Measurements from ENCODE around the gene MYLK. TPM values are rescaled to one million over a fixed set of nuclear protein-coding genes. Genes with fewer than 3 reads are reported as not detected.

Gene MYLK
- total RNA-seq, 4 donors from 2014 or later, result 32.0 to 81.2 (median 61.5) TPM

DNA sequence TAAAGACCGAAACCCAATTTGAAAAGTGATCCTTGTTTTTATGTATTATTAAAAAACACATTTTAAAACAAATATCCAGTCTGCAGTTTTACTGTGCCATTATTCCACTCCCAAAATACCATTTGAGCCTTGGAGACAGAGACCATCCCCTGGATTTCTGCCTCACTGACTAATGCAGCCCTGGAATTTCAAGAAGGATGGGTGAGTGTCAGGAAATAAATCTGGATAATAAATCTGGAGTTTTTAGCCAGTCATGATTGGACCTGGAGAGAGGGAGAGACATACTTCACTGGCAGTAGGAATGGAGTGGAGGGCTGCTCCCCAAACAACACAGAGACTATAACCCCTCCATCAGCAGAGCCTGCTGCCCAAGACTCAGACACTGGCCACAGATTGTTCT is 123.3 kb downstream of the MYLK start:
- no peaks in the 10 kb centered on the region for H3K36me3 ChIP-seq
- peaks cover 0 to 18% (median 0%) of the 10 kb centered on the region in 4 donors for H3K4me1 ChIP-seq
- TF ChIP-seq EP300 (IDR thresholded peaks at IDR 0.05) (no peak), POLR2A (IDR thresholded peaks at IDR 0.05) (no peak)
- TF ChIP-seq, protein P1, sequence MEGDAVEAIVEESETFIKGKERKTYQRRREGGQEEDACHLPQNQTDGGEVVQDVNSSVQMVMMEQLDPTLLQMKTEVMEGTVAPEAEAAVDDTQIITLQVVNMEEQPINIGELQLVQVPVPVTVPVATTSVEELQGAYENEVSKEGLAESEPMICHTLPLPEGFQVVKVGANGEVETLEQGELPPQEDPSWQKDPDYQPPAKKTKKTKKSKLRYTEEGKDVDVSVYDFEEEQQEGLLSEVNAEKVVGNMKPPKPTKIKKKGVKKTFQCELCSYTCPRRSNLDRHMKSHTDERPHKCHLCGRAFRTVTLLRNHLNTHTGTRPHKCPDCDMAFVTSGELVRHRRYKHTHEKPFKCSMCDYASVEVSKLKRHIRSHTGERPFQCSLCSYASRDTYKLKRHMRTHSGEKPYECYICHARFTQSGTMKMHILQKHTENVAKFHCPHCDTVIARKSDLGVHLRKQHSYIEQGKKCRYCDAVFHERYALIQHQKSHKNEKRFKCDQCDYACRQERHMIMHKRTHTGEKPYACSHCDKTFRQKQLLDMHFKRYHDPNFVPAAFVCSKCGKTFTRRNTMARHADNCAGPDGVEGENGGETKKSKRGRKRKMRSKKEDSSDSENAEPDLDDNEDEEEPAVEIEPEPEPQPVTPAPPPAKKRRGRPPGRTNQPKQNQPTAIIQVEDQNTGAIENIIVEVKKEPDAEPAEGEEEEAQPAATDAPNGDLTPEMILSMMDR (IDR thresholded peaks at IDR 0.05), result no peak
- H3K4me3 ChIP-seq, result no peak overlapping the region
- no peak for DNase-seq (ENCODE audit: low spot score in 2 of 2)
- no peaks in the 10 kb centered on the region for H3K9me3 ChIP-seq
- WGBS, 2 donors, result 85 to 91% methylated on average over 1 of the region's 1 CpG
- no peaks in the 10 kb centered on the region for H3K27me3 ChIP-seq
- no peak overlapping the region for H3K27ac ChIP-seq

DNA sequence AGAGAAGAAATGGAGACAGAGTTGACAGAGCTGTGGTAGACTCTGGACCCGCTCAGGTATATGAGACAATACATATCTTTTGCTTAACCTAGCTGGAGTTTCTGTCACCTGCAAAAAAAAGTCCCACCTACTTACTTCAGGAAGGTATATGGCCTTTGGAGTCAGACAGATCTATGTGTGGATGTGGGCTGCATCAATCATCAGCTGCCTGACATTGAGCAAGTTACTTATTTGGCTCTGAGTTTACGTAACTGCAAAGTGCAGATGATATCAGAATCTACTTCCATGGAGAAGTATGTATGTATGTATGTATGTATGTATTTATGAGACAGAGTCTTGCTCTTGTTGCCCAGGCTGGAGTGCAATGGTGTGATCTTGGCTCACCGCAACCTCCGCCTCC is 124.3 kb downstream of the MYLK start:
- no peak for DNase-seq (ENCODE audit: low spot score in 2 of 2)
- no peaks in the 10 kb centered on the region for H3K36me3 ChIP-seq
- no peaks in the 10 kb centered on the region for H3K9me3 ChIP-seq
- TF ChIP-seq, protein P1 (IDR thresholded peaks at IDR 0.05), result no peak
- TF ChIP-seq EP300 (IDR thresholded peaks at IDR 0.05) (no peak), POLR2A (IDR thresholded peaks at IDR 0.05) (no peak)
- H3K4me3 ChIP-seq, result no peak overlapping the region
- 95 to 98% methylated on average over 4 of the region's 4 CpGs for WGBS, 2 donors
- no peaks in the 10 kb centered on the region for H3K27me3 ChIP-seq
- H3K27ac ChIP-seq, result no peak overlapping the region
- peaks cover 0 to 18% (median 0%) of the 10 kb centered on the region in 4 donors for H3K4me1 ChIP-seq

- WGBS, 2 donors, result 38 to 54% methylated on average over 3 of the region's 3 CpGs
- H3K27ac ChIP-seq, result no peak overlapping the region
- peaks cover 0 to 18% (median 0%) of the 10 kb centered on the region in 4 donors for H3K4me1 ChIP-seq
- no peak overlapping the region for H3K4me3 ChIP-seq
- H3K36me3 ChIP-seq, result no peaks in the 10 kb centered on the region
- TF ChIP-seq POLR2A (IDR thresholded peaks at IDR 0.05) (no peak), EP300 (IDR thresholded peaks at IDR 0.05) (no peak)
- TF ChIP-seq, protein P1 (IDR thresholded peaks at IDR 0.05), result no peak
- DNase-seq (ENCODE audit: low spot score in 2 of 2), result no peak
- no peaks in the 10 kb centered on the region for H3K27me3 ChIP-seq
- H3K9me3 ChIP-seq, result no peaks in the 10 kb centered on the region
Measured at GRCh38 chr3:123759311-123759710, 124.8 kb downstream of the MYLK start.

DNA sequence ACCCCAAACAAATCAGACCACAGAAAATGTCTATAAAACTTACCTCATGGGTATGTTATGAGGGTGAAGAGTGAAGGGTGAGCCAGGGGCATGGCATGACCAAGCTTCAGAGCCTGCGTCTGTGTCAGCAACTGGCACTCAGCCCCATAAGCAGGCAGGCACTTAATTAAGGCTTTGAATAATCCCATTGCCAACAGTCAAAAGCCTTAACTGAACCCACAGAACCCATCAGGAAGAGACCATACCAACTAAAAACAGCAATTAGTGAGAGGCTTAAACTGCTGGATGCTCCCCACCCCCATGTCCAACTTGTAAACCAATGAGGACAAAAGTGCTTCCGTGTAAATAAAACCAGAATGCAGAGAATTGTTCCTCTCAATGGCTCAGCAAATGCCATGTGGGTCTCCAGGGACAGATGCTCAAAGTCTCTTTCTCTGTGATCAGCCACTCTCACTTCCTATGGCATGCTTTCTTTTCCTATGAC is 126.0 kb downstream of the MYLK start:
- no peak for DNase-seq (ENCODE audit: low spot score in 2 of 2)
- no peak overlapping the region for H3K27ac ChIP-seq
- H3K4me3 ChIP-seq, result no peak overlapping the region
- no peaks in the 10 kb centered on the region for H3K36me3 ChIP-seq
- WGBS, 2 donors, result 21 to 25% methylated on average over 2 of the region's 2 CpGs
- TF ChIP-seq, protein P1 (IDR thresholded peaks at IDR 0.05), result no peak
- TF ChIP-seq EP300 (IDR thresholded peaks at IDR 0.05), result no peak
- TF ChIP-seq POLR2A (IDR thresholded peaks at IDR 0.05), result no peak
- no peaks in the 10 kb centered on the region for H3K27me3 ChIP-seq
- H3K9me3 ChIP-seq, result no peaks in the 10 kb centered on the region
- H3K4me1 ChIP-seq, result peaks cover 0 to 18% (median 0%) of the 10 kb centered on the region in 4 donors

DNA sequence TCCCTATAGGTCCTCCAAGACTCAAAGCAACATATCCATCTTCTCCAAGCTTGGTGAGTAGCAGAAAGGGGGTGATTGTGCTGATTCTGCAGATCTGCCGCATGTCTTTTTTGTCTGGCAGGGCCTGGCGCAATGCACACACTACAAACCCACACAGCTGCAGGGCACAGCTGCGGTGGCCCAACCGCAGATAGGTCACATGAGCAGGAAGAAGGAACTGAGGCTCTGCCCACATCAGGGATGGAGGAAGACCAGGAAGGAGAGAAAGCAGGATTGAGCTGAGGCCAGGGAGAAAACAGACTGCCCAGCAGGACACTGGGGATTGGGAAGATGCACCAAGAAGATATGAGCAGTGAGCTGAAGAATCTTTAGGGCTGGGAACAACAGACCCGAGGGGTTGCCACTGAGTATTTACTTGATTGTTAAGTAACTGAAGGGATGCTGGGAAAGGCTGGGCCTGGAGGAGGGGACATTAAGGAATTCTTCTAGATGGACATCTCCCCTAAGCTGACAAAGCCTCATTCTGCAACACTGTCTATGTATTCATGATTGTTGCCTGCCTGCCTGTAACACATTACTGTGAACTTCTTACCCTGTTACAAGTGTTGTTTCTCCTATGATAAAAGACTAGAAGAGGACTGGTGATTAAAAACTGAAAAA is 126.7 kb downstream of the MYLK start:
- Histone ChIP-seq H3K4me3 (no peak overlapping the region), H3K9me3 (no peaks in the 10 kb centered on the region), H3K27ac (no peak overlapping the region), H3K36me3 (no peaks in the 10 kb centered on the region), H3K4me1 (peaks cover 0 to 18% (median 0%) of the 10 kb centered on the region in 4 donors), H3K27me3 (no peaks in the 10 kb centered on the region)
- DNase-seq (ENCODE audit: low spot score in 2 of 2), result peak; percentile 19 to 34
- WGBS, 2 donors, result 48 to 61% methylated on average over 5 of the region's 5 CpGs
- no peak for TF ChIP-seq POLR2A (IDR thresholded peaks at IDR 0.05)
- peak in 1 of 2 donors; percentile 73 for TF ChIP-seq EP300 (IDR thresholded peaks at IDR 0.05)
- TF ChIP-seq, protein P1 (IDR thresholded peaks at IDR 0.05), result no peak

Measured in tibial nerve (tissue), 4 donors.